GM19239 (cell line): ENCODE results near the gene REPS1.
"Not testable (repeated sequence)": the region's sequence is repeated elsewhere in the genome, so short reads cannot be mapped to it uniquely, and the experiment has no call there.

ENCODE experiments used
- DNase-seq: peaks from one replicate; pipeline ENCODE4 v3.0.0; 2011; ENCODE audit warnings: low spot score; ENCODE audit not compliant: insufficient read length
- FAIRE-seq: peaks from 2 replicates; lab custom pipeline; 2011; peaks lifted over from hg19 to GRCh38; lab: Jason Lieb, UNC

REPS1 gene

DNA sequence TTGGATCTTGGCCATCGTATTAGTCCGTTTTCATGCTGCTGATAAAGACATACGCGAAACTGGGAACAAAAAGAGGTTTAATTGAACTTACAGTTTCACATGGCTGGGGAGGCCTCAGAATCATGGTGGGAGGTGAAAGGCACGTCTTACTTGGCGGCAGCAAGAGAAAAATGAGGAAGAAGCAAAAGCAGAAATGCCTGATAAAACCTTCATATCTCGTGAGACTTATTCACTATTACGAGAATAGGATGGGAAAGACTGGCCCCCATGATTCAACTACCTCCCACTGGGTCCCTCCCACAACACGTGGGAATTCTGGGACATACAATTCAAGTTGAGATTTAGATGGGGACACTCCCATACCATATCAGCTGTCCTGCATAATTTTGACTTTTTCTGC, 20.1 kb upstream of the REPS1 start:
- FAIRE-seq (no peak), DNase-seq (no peak)

DNA sequence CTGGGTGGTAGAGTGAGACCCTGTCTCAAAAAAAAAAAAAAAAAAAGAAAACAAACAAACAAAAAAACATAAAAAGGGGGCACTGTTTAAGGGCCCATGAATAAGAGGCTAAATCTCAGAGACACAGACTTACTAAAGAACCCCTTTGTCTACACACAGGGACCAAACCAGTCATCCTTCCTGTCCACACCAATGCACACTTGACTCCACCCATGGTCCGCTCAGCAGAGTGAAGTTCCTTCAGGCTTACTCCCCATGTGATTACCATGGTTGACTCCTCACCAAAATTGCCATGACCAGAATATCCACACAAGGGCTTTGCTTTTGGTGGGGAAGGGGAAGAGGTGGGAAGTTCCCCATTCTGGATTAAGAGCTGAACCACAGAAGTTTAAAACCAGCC, 19.4 kb upstream of the REPS1 start:
- FAIRE-seq (no peak), DNase-seq (no peak)

DNA sequence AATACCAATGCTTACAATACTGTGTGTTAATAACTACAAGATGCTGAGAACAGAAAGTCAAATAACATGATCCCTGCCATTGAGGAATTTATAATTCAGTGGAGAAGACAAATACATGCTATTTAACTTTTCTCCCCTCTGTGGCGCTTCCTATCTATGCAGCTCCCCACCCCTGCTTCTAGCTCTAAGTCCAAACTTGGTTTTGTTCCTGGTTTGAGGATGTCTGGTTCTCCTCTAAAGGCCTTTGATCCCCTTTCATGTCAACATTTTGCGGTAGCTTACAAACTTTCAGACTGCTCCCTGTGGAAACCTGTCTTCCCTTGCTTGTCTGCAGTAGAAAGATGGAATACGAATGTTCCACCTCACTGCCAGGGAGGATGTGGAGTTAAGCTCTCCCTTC, 18.4 kb upstream of the REPS1 start:
- no peak for FAIRE-seq
- DNase-seq = no peak

DNA sequence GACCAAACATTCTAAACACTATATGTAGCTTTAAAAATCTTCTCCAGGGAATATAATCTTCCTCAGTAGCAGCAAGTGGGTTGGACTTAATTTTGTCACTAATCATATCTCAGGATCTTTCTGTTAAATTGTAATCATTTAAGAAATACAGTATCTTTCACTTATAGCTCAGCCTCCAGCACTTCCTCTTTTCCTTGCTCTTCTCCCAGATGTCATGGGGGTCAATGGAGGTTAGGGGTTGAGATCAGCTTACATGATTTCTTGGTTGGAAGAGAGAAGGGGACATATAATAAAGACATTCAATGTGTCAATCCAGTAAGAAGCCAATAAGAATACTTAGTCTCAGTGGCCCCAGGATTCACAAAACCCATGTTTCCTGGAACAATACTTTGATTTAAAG, 15.7 kb upstream of the REPS1 start:
- FAIRE-seq = no peak
- no peak for DNase-seq

DNA sequence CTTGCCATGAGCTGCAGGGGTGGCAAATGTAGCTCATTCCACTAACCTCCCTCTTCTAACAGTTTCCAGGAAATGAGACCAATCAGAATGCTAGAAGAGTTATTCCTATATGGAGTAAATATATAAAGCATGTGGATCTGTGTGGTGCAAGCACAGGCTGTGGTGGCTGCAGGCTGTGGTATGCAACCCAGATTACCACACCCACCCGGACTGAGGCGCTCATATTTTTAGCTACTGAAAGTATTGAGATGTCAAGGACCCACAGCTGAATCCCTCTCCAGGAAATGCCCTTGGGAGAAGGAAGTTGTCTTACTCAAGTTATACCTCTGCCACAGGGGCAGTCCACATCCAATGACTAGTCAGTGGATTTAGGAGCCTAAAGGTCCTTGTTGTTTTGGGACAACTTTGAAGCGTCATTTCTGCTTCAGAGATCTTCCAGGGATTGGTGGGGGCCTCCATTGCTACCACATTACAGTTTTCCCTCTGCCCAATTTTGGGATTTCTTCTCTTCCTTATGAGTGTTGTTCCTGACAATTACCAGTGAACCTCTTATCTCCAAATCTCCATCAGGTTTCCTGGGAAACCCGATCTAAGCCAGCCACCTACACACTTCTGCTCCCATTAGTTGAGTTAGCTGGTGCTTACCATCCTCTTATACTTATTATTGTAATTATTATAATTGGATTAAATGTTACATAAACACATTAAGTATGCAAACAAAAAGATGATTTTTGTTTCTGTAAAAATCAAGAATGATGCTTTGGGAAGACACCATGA, 12.1 kb upstream of the REPS1 start:
- FAIRE-seq = no peak
- no peak for DNase-seq

DNA sequence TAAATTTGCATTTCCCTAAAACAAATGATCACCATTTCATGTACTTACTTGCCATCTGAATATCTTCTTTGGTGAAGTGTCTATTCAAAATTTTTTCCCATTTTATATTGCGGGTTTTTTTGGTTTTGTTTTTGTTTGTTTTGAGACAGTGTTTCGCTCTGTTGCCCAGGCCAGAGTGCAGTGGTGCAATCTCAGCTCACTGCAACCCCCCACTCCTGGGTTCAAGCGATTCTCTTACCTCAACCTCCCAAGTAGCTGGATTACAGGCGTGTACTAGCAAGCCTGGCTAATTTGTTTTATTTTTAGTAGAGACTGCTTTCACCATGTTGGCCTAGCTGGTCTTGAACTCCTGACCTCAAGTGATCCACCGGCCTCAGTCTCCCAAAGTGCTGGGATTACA, 9.1 kb upstream of the REPS1 start:
- no peak for DNase-seq
- FAIRE-seq = no peak

DNA sequence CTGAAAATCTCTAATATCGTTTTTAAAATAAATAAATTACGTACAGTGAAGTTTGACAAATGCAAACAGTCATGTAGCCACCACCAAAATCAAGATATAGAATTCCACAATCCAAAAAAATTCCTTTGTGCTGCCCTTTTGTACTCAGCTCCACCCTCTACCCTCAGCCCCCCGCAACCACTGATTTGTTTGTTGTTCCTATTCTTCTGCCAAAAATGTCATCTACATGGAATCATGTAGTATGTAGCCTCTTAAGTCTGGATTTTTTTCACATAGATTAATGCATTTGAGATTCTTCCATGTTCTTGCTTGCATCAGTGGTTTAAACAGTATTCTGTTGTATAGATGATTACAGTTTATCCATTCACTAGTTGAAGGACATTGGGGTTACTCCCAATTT, 8.5 kb upstream of the REPS1 start:
- DNase-seq = no peak
- FAIRE-seq = no peak

DNA sequence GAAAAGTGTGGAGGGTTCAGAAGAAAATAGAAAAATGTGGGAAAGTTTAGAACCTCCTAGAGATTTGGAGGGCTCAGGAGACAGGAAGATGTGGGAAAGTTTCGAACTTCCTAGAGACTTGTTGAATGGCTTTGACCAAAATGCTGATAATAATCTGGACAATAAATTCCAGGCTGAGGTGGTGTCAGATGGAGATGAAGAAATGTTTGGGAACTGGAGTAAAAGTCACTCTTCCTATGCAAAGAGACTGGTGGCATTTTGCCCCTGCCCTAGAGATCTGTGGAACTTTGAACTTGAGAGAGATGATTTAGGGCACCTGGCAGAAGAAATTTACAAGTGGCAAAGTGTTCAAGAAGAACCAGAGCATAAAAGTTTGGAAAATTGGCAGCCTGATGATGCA, 5.4 kb upstream of the REPS1 start:
- FAIRE-seq, DNase-seq: not testable (repeated sequence)

DNA sequence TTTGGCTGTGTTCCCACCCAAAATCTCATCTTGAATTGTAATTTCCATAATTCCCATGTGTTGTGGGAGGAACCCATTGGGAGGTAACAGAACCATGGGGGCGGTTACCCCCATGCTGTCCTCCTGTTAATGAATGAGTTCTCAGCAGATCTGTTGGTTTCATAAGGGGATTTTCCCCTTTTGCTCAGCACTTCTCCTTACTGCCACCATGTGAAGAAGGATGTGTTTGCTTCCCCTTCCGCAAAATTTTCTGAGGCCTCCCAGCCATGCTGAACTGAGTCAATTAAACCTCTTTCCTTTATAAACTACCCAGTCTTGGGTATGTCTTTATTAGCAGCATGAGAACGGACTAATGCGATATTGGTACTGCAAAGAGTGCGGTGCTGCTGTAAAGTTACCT, 4.9 kb upstream of the REPS1 start:
- DNase-seq, FAIRE-seq: not testable (repeated sequence)

DNA sequence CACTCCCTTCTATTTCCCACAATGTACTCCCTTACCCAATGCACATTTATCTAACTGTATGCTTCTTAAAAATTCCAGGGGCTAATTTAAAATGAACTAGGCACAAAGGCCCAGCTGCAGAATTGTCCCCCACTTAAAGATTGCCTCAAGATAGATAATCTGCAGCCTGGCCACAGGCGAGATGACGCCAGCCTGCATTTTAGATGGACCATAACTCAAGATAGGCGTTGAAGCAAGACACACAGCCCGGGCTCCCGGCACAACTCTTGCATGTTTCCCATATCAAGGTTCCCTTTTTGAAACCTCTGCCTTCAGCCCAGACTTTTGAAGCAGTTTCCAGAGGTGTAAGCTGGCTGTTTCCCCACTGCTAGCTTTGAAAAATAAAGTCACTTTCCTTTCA, 3.2 kb upstream of the REPS1 start:
- no peak for DNase-seq
- FAIRE-seq = no peak

DNA sequence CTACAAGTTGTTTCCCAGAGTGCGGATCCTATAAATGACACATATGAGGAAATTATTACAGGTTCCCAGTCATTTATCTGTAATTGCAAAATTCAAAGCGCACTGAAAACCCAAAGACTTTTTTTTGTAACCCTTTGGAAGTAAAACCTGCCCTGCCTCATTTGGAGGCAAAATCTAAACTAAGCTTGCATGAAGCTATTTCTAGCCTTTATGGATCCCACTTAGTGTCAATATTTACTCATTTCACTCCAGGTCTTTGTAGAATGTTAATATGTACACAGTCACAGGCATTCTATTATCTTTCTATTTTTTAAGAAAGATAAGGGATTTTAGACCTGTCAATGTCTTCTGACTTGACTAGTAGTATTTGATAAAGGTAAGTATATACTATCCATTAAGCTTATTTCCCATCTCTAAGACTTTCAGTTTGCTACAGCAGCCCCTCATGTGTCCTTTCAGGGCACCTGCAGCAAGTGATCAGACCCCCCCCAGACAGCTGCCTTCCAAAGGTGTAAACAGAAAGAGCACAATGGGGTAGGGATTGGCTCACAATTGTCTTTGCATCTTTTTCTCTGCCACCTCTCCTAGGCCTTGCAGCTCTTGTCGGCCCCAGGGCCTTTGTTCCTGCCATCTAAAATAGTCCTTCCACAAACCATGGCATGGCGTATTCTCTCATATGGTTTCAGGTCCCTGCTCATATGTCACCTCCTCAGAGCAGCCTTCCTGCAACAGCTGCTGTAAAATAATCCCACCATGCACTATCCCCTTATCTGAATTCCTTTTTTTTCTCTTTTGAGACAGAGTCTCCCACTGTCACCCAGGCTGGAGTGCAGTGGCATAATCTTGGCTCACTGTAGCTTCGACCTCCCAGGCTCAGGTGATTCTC, 1.3 kb upstream of the REPS1 start:
- no peak for FAIRE-seq
- DNase-seq = no peak

DNA sequence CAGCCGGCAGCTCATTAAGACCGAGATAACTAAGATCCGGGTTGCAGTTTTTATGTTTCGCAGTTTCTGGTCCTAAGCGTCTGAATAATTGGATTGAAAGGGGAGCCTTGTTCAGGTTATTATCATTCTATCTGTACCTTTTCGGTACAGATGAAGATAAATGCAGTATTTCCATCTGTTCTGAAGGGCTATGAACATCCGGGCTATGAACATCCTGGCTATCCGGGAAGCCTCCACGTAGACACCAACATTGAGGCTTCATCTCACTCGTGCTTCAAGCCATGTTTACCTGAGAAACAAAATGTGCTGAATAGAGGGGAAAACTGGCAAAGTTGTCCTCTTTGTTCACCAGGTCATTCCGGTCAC, 399 bp upstream of the REPS1 start:
- peak; percentile 66 for FAIRE-seq

DNA sequence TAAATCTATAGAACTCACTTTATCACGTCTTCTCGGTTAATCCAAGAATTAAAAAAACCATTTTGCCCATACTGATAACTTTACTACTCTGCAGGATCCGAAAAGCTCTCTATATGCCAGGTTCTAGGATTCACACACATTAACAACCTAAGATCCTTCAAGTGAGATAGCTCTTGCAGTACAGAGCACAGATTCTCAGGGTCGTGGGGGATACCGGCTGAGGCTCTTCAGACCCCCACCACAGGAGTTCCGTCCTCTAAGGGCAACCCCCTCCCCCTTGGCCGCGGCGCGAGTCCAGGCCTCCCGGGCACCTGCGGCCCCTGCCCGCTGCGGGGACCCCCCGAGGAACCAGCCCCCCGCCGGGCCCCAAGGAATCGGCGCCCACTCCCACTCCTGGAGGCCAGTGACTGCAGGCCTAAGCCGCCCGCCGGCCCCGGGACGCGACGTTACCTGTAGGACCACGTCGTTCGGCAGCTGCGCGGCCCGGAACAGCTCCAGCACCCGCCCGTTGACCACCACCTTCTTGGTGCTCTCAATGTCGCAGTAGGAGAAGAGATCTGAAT, 892 bp downstream of the REPS1 start:
- DNase-seq (no peak), FAIRE-seq (peak; percentile 68)

More for the DNA sequence above, 399 bp upstream of the REPS1 start:
- DNase-seq = no peak

DNA sequence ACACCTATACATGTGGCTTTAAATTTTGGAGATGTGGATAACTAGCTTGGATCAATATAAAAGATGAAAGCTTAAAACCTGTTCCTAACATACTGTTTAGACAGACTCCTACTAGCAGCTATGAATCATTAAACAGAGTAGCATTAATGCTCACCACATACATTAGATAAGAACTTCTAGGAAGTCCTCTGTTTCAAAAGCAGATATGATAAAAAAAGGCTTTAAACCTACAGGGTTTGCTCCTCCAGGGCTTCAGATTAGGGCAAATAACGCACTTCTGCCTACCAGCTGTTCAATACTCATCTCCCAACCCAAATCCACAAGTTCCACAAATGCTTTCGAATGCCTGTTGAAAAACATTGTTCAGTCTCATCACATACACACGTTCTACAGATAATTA, 1.5 kb downstream of the REPS1 start:
- FAIRE-seq (no peak), DNase-seq (no peak)

DNA sequence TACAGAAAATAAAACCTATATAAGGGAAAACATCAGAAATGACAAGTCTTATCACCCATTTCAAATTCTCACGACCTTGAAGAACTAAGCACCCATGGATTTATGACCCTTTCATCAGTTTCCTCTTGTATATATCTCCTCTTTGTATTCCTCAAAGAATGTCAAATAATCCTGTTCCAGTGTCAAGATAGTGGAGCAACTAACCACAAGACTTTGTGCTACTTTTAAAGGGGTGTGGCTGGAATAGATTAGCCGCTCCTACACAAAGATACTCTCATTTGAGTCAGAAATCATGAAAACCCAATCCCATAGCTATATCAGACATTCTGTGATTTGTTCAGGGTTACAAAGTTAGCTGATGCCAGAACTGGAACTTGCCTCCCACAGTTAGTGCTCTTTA, 6.6 kb downstream of the REPS1 start:
- DNase-seq (no peak), FAIRE-seq (no peak)

DNA sequence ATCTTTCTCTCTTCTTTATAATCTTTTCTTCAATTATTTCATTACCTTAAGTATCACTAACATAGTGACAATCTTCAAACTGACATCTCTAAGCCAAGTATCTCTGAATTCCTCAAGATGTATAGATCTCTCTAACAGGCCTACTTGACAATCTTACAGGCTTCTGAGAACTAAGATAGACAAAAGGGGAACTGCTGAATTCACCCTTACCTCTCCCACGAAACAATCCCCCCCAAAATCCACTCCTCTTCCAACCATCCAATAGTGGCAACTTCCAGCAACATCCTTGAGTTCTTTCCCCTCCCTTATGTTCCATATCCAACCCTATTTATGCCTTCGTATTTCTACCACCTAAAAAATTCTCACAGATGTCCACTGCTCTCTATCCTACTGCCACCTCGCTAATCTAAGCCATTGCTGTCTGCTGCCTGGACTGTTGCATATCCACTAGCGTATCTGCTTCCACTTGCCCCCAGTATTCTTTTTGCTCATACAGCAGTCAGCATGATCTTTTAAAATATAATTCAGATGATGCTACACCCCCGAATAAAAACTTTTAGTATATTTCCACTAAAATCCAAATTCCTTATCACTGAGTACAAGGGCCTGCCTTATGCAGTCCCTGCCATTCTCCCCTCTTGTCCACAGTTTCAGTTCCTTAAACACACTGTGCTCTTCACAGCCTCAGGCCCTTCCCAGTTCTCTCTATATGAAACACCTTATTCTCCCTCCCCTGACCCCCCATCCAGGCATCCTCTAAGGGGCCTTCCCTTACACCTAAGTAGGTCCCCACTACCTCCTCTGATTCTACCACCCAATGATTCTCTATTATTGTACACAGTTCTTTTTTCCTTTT, 8.0 kb downstream of the REPS1 start:
- FAIRE-seq = no peak

DNA sequence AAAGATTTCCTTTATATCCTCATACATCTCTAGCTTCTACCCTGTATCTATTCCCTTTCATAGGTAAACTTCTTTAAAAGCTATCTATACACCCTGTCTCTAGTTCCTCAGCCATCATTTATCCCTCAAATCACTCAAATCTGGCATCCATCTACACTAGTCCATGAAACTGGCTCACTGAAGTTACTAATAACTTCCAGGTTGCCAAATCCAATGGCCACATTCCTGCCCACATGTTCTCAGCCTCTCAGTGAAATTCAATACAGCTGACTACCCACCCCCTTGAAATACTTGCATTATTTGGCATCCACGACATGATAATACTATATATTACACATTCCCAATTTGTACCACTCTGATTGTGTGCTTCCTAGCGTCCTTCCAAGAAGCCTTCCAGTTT, 8.7 kb downstream of the REPS1 start:
- FAIRE-seq (no peak), DNase-seq (no peak)

More for the DNA sequence above, 8.0 kb downstream of the REPS1 start:
- no peak for DNase-seq

DNA sequence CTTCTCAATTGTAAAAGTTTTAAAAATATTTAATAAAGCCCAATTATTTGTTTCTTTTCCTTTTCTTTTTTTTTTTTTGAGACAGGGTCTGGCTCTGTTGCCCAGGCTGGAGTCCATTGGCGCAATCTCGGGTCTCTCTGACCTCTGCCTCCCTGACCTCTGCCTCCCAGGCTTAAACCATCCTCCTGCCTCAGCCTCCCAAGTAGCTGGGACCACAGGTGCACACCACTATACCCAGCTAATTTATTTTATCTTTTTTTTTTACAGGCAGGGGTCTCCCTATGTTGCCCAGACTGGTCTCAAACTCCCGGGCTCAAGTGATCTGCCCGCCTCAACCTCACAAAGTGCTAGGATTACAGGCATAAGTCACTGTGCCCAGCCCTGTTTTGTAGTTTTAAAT, 9.8 kb downstream of the REPS1 start:
- DNase-seq = no peak
- no peak for FAIRE-seq

DNA sequence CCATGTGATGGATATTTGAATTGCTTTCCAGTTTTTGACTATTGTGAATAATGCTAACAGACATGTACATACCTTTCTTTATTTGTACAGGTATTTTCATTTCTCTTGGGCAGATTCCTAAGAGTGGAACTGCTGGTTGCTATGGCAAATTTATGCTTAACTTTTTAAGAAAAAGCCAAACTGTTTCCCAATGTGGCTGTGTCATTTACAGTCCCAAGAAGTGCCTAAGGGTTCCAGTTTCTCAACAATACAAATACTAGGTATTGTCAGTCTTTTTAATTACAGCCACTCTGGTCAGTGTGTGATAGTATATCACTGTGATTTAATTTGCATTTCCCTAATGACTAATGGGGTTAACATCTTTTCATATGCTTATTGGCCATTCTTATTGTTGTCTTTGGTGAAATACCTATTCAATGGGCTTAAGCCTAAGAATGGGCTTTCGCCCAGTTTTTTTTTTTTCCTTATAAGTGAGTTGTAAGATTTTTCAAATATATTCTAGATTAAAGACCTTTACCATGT, 10.3 kb downstream of the REPS1 start:
- DNase-seq = no peak
- no peak for FAIRE-seq

DNA sequence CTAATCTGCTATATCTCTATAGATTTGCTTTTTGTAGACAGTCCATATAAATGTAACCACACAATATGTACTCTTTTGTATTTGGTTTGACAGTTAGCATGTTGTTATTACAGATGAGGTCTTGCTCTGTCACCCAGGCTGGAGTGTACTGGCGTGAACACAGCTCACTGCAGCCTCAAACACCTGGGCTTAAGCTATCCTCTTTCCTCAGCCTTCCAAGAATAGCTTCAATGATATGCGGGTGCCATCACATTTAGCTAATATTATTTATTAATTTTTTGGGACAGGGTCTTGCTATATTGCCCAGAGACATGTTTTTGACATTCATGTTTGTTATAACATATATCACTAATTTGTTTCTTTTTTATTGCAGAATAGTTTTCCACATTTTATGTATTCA, 10.8 kb downstream of the REPS1 start:
- FAIRE-seq (no peak), DNase-seq (no peak)
